Effector memory CD8-positive, alpha-beta T cell (primary cell): ENCODE data around the gene TBXAS1.
A peak's percentile ranks its signal among the peaks of the same experiment; 100 is the strongest.

ENCODE experiments used
- ATAC-seq: fragments of 150-1000 bp; cut with Tn5 transposase; replicated peaks from 2 replicates; pipeline ENCODE4 v1.10.0; 2021; ENCODE audit warnings: mild to moderate bottlenecking, moderate library complexity
- DNase-seq, 3 experiments: peaks; one replicate each; pipeline ENCODE4 v3.0.0; 2021
- H3K27ac Mint-ChIP-seq, 2 donors: one replicate each; pipeline ENCODE4 v1.8.0; 2022; ENCODE audit warnings: mild to moderate bottlenecking in 2 of 2, mixed read lengths in 2 of 2, moderate library complexity in 2 of 2
- H3K27me3 Mint-ChIP-seq, 2 donors: one replicate each; pipeline ENCODE4 v1.8.0; 2022; ENCODE audit warnings: mixed read lengths in 2 of 2
- H3K36me3 Mint-ChIP-seq: one replicate; pipeline ENCODE4 v1.8.0; 2022; ENCODE audit warnings: mild to moderate bottlenecking, moderate library complexity, mixed read lengths; ENCODE audit not compliant: insufficient read depth
- H3K4me1 Mint-ChIP-seq, 2 donors: one replicate each; pipeline ENCODE4 v1.8.0; 2022; ENCODE audit warnings: low read depth in 2 of 2, mixed read lengths in 2 of 2
- H3K4me3 Mint-ChIP-seq, 2 donors: one replicate each; pipeline ENCODE4 v1.8.0; 2022; ENCODE audit warnings: mild to moderate bottlenecking in 2 of 2, mixed read lengths in 2 of 2, moderate library complexity in 2 of 2
- H3K9me3 Mint-ChIP-seq, 2 donors: one replicate each; pipeline ENCODE4 v1.8.0; 2022; ENCODE audit warnings: mixed read lengths in 2 of 2

TBXAS1 gene

DNA sequence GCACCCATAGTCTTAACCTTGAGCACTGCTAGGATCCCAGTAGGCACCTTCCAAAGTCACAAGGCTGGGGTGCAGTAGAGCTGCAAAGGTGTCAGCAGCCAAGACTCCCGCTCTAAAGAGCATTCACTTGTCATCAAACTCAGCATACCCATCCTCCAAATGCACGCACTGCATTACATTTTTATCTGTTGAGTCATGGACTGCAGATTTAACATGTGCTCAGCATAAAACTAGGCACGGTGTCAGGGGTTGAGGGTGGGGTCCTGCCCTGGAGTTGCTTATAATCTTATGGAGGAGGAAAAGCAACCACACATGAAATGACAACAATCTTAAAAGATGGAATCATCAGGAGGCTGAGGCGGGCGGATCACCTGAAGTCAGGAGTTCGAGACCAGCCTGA, 131.1 kb downstream of the TBXAS1 start:
- H3K27me3 Mint-ChIP-seq, result peaks cover 0 to 7% of the 10 kb centered on the region in 2 donors
- H3K36me3 Mint-ChIP-seq, result peaks cover 3% of the 10 kb centered on the region
- no peak for DNase-seq
- no peak overlapping the region for H3K4me3 Mint-ChIP-seq
- H3K27ac Mint-ChIP-seq, result no peak overlapping the region
- no peaks in the 10 kb centered on the region for H3K4me1 Mint-ChIP-seq
- no peaks in the 10 kb centered on the region for H3K9me3 Mint-ChIP-seq
- no peak for ATAC-seq

DNA sequence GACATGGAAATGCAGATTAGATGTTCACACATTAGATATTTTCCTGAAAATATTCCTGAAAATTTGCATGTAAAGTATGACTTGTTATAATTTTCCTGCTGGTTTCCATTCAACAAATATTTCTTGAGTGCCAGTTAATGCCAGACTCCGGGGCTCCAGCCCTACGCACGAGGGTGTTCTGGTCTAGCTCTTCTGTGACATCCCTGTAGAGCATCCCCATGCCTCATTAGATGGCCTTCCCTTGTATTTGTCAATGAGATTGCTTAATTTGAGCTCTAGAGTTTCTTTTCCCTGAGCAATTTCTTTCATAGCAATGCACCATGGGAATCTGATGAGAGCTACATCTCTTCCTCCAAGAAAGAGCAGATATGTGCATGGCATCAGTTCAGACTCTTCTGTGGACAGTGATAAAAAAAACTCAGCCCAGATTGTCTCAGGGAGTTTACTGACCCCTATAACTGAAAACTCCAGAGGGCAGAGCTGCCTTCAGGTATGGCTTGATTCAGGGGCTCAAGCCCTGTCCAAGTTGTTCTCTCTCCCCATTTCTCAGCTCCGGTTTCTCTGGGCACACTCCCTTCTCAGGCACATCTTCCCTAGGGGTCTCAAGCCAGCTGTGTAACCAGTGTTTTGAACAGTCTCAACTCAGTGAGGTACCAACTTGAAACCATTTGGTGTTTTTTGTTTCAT, 137.0 kb downstream of the TBXAS1 start:
- DNase-seq (no peak), ATAC-seq (no peak)
- peaks cover 2% of the 10 kb centered on the region for H3K36me3 Mint-ChIP-seq
- H3K27ac Mint-ChIP-seq, result no peak overlapping the region
- H3K27me3 Mint-ChIP-seq, result peaks cover 17 to 23% of the 10 kb centered on the region in 2 donors
- H3K9me3 Mint-ChIP-seq, result no peaks in the 10 kb centered on the region
- no peaks in the 10 kb centered on the region for H3K4me1 Mint-ChIP-seq
- H3K4me3 Mint-ChIP-seq, result no peak overlapping the region

DNA sequence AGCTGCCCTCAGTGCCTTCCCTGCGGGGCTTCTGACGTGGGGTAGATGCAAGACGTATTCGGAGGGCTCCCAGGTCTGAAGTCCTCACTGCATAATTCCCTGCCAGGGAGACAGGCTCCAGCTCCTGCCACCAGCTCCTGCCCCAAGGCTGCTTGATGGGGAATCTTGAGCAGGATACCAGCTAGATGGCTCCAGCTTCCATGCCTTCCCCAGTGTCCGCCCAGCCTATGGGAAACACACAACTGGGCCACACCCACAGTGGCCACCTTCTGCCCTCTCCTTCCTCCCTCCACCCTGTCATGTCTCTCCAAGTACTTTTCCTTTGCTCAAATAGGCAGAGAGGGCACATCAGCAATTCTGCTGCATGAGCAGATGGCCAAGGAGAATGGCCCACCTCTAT, 137.9 kb downstream of the TBXAS1 start:
- Mint-ChIP-seq H3K4me3 (no peak overlapping the region), H3K27ac (peak overlapping the region in 1 of 2 donors; percentile 2)

DNA sequence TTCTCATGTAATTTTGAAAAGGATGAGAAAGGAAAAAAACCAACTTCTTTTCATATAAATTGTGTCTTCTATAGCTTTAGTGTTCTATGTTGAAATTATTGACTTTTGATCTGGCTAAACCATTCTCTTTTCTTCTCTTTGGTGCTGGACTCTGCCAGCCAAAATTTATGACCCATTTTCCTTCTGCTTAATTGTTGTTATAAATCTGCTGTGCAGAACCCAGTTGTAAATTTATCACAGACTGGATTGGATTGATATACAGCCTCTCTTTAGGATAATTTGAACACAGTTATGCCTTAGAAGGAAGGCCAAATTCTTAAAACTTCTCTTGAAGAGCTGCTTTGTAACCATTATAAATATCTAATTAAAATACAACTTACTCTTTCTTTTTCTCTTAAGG, 139.9 kb downstream of the TBXAS1 start:
- no peak overlapping the region for H3K4me3 Mint-ChIP-seq

More for the DNA sequence above, 137.9 kb downstream of the TBXAS1 start:
- Mint-ChIP-seq H3K27me3 (peaks cover 17 to 23% of the 10 kb centered on the region in 2 donors), H3K4me1 (no peaks in the 10 kb centered on the region), H3K9me3 (no peaks in the 10 kb centered on the region), H3K36me3 (peaks cover 2% of the 10 kb centered on the region)
- ATAC-seq (no peak), DNase-seq (no peak)

DNA sequence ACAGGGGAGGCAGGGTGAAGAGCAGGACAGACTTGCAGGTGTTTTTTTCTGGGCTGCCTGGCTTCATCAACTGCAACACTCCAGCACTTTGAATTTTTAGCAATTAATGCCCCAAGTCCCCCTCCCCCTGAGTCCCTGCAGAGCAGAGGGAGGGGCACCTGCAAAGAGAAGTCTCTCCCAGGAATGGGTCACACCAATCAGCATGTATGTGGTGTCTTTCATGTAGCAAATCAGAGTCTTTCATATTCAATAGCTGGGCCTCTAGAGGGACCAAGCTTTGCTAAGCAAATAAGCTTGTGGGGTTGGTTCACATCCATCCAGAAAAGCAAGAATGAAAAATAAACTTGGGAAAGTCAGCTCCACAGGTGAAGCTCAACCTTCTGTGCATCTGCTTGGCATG, 143.0 kb downstream of the TBXAS1 start:
- Mint-ChIP-seq H3K36me3 (no peaks in the 10 kb centered on the region), H3K27ac (no peak overlapping the region), H3K4me3 (no peak overlapping the region), H3K9me3 (no peaks in the 10 kb centered on the region), H3K4me1 (no peaks in the 10 kb centered on the region), H3K27me3 (peaks cover 38% of the 10 kb centered on the region in 2 donors)
- ATAC-seq (no peak), DNase-seq (no peak)

More for the DNA sequence above, 139.9 kb downstream of the TBXAS1 start:
- peaks cover 23 to 28% of the 10 kb centered on the region in 2 donors for H3K27me3 Mint-ChIP-seq
- H3K27ac Mint-ChIP-seq, result no peak overlapping the region
- H3K4me1 Mint-ChIP-seq, result no peaks in the 10 kb centered on the region
- H3K9me3 Mint-ChIP-seq, result no peaks in the 10 kb centered on the region
- ATAC-seq (no peak), DNase-seq (no peak)
- H3K36me3 Mint-ChIP-seq, result peaks cover 2% of the 10 kb centered on the region

DNA sequence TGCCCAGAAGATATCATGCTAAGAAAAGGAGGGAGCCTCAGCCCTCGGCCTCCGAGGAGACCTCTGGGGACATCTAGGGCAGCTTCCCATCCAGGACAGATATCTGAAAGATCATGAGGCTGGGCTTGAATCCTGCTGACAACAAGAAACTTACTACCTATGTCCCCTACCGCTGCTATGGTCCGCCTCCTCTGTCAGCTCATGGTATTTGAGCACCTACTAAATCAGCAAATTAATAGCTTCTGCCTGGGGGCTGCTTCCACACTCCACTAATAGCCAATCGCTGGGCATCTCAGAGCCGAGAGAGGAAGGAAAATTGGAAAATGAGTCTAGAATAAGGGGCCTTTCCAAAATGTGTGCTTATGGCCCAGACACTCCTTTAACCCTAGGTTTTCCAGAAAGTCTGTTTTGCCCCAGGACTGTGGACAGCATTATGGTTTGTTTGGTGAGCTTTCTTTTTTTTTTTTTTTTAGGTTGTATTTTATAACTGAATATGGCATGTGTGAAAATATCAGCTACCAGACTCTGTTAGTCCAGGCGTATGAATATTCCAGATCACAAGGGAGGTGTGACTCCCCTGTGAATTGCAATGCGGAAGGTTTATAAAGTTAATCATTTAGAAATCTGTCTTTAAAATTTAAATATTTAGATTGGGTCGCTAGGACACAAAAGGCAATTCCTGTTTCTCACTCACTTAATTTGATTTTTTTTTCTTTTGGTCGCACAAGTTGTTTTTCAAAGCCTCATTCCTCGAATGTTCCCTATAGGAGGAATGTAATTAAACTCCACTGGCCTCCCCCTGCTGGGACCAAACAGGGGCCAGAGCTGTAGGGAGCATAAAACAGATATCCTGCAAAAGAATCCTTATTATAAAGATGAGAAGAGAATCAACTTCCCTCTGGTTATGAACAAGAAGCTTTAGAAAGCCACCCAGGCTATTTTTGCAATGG, 144.3 kb downstream of the TBXAS1 start:
- Mint-ChIP-seq H3K4me3 (no peak overlapping the region), H3K27ac (peak overlapping the region in 1 of 2 donors; percentile 55), H3K4me1 (no peaks in the 10 kb centered on the region), H3K27me3 (peaks cover 28 to 29% of the 10 kb centered on the region in 2 donors), H3K36me3 (no peaks in the 10 kb centered on the region), H3K9me3 (no peaks in the 10 kb centered on the region)
- ATAC-seq, result no peak
- DNase-seq, result no peak

DNA sequence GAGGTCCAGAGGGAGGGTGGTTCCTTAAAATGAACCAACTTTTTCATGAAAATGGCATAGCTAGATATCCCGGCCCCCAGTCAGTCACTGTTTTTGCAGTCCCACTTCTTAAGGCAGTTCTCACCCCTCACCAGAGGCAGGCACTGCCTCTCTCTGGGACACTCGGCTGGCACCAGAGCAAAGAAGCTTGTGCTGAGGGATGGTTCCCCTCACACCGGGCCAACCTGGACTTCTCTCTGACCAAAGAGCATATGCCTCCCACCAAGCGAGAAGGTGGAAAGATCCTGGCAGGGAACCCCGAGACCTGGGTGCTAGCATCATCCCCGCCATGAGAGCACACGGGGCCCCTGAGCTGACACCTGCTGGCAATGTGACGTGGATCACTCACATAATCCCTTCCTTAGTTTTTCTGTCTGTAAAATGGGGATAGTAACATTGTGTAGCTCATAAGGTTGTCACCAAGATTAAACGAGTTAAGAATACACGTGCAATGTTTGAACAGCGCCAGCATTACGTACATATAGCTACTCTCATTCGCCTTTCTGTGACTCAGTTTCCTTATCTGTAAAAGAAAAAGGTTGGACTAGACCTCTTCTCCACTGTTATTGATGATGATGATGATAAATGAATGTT, 145.2 kb downstream of the TBXAS1 start:
- DNase-seq, result no peak
- H3K27ac Mint-ChIP-seq, result no peak overlapping the region
- no peaks in the 10 kb centered on the region for H3K4me1 Mint-ChIP-seq
- H3K27me3 Mint-ChIP-seq, result peaks cover 21 to 25% of the 10 kb centered on the region in 2 donors
- H3K9me3 Mint-ChIP-seq, result no peaks in the 10 kb centered on the region
- H3K4me3 Mint-ChIP-seq, result no peak overlapping the region
- H3K36me3 Mint-ChIP-seq, result no peaks in the 10 kb centered on the region
- ATAC-seq, result no peak

DNA sequence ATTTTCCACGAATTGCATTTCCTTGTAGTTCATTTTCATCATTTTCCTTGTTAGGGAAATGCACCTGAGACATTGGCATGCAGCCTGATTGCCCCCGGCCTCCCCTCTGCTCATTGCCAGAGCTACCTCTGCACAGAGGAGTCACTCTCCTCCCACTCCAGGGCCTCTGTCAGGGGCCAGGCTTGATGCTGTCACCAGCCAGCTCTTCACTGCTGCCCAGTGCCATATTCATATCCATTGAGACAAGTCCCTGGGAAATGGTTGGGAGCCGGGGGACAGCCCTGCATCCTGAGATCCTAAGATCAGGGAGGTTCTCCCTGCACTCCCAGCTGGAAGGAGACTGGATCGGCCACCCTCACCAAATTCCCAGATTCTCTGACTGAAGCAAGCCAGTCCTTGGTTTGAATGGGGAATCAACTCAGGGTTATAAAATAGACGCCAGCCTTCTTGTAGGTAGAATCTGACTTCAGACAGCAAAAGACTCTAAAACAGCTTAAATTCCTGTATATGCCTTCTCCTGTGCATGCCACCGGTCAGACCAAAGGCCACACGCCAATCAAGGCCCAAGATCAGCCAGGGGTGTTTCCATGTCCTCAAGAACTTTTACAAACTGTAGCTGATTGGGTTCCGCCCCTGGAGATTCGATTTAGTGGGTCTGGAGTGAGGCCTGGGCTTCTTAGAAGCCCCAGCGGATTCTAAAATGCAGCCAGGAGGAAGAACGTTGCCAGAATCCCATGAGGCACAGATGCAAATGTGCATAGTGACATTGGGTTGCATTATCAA, 147.2 kb downstream of the TBXAS1 start:
- peaks cover 7 to 9% of the 10 kb centered on the region in 2 donors for H3K4me1 Mint-ChIP-seq
- no peaks in the 10 kb centered on the region for H3K9me3 Mint-ChIP-seq
- peak overlapping the region in 1 of 2 donors; percentile 63 for H3K27ac Mint-ChIP-seq
- ATAC-seq, result no peak
- H3K36me3 Mint-ChIP-seq, result no peaks in the 10 kb centered on the region
- DNase-seq, result no peak
- peaks cover 17 to 25% of the 10 kb centered on the region in 2 donors for H3K27me3 Mint-ChIP-seq
- H3K4me3 Mint-ChIP-seq, result no peak overlapping the region

DNA sequence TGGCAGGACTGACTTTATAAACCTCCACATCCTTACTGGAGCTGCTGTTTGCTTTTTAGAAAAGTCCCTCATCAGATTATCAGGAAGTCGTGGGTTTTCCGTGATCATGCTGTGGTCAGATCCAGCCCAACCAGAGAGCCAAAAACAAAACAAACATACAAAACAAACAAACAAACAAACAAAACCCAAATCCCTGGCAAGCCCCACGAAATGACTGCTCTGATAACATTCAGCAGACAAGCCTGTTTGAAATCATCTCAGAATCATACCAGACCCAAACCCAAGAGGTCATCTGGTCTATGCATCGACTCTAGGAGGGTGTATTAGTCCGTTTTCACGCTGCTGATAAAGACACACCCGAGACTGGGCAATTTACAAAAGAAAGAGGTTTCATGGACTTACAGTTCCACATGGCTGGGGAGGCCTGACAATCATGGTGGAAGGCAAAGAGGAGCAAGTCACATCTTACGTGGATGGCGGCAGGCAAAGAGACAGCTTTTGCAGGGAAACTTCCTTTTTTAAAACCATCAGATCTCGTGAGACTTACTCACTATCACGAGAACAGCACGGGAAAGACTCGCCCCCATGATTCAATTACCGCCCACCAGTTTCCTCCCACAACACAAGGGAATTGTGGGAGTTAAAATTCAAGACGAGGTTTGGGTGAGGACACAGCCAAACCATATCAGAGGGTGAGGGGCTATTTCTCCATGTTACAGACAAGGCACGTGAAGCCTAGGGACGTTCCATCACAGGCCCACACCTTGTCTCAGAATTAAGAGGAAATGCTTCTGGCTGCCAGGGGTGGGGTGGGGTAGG, 148.0 kb downstream of the TBXAS1 start:
- DNase-seq (no peak), ATAC-seq (no peak)
- H3K36me3 Mint-ChIP-seq, result no peaks in the 10 kb centered on the region
- H3K27me3 Mint-ChIP-seq, result peaks cover 17 to 25% of the 10 kb centered on the region in 2 donors
- H3K27ac Mint-ChIP-seq, result no peak overlapping the region
- H3K4me1 Mint-ChIP-seq, result peaks cover 7 to 10% of the 10 kb centered on the region in 2 donors
- H3K9me3 Mint-ChIP-seq, result no peaks in the 10 kb centered on the region
- no peak overlapping the region for H3K4me3 Mint-ChIP-seq

DNA sequence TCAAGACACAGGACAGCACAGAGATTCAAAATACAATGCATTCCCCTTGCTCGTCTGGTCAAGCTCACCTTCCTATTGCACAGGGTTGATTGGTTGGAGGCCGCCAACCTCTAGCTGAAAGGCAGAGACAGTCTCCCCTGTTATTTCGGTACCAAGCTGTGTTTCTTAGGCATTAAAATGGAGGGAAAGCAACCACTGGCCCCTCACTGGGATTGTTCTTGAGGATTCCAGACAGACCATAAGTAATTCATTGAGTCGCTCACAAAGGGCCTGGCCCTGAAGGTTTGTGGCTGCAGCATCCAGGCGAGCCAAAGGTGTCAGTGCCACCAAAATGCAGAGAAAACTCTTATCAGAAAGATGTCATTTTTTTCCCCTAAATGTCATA, 152.4 kb downstream of the TBXAS1 start:
- H3K9me3 Mint-ChIP-seq, result no peaks in the 10 kb centered on the region
- H3K36me3 Mint-ChIP-seq, result no peaks in the 10 kb centered on the region
- peaks cover 7 to 10% of the 10 kb centered on the region in 2 donors for H3K4me1 Mint-ChIP-seq
- peaks cover 11 to 15% of the 10 kb centered on the region in 2 donors for H3K27me3 Mint-ChIP-seq
- peak overlapping the region; percentile 17 to 75 for H3K27ac Mint-ChIP-seq
- no peak for ATAC-seq
- DNase-seq, result no peak
- peak overlapping the region; percentile 49 to 67 for H3K4me3 Mint-ChIP-seq

DNA sequence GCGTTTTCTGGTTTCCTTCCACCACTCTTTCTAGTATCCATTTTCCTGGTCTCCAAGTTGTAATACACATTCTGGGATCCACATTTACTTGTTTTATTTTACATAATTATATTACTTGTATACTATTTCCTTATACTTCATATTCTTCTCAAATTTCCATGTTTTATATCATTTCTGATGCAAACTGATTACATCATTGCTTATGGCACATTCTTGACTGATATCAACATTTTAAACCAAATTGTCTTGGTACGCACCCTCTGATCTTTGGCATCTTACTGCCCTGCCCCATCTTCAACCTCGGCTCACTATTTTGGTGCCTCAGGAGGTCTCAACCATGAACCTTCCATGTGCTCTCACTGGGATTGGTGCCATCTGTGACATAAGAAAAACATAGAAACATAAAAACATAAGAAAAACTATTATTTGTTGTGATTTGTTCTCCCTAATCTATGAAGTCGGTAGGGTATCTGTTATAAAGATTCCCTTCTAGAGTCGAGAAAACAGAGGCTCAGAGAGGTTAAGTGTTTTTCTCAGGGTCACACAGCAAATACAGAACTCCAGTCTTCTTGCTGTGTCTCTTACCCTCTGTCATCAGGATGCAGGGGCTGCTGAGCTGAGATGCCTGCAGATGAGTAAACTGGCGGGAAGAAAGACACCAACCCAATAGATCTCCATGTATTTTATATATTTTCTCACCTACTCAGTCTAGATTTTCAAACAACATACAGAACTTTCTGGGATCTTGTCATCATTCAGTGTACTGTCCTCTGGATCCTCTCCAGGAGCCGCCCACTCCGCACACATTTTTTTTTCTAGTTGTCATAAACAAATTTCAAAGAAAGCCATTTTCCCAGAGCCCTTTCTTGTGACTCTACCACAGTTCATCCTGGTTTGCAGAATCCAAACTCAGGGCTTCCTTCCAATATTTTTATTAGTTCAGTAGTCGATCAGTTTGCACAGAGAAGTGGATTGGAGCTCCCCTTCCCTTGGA, 154.2 kb downstream of the TBXAS1 start:
- no peak overlapping the region for H3K27ac Mint-ChIP-seq
- peaks cover 7 to 10% of the 10 kb centered on the region in 2 donors for H3K4me1 Mint-ChIP-seq
- H3K36me3 Mint-ChIP-seq, result no peaks in the 10 kb centered on the region
- H3K9me3 Mint-ChIP-seq, result no peaks in the 10 kb centered on the region
- no peak for DNase-seq
- peaks cover 11 to 15% of the 10 kb centered on the region in 2 donors for H3K27me3 Mint-ChIP-seq
- ATAC-seq, result no peak
- no peak overlapping the region for H3K4me3 Mint-ChIP-seq
